ENCODE results near the gene SF3B5.

- no peak for TF ChIP-seq POLR2AphosphoS5 (IDR thresholded peaks at IDR 0.05)
- TF ChIP-seq, protein P1, sequence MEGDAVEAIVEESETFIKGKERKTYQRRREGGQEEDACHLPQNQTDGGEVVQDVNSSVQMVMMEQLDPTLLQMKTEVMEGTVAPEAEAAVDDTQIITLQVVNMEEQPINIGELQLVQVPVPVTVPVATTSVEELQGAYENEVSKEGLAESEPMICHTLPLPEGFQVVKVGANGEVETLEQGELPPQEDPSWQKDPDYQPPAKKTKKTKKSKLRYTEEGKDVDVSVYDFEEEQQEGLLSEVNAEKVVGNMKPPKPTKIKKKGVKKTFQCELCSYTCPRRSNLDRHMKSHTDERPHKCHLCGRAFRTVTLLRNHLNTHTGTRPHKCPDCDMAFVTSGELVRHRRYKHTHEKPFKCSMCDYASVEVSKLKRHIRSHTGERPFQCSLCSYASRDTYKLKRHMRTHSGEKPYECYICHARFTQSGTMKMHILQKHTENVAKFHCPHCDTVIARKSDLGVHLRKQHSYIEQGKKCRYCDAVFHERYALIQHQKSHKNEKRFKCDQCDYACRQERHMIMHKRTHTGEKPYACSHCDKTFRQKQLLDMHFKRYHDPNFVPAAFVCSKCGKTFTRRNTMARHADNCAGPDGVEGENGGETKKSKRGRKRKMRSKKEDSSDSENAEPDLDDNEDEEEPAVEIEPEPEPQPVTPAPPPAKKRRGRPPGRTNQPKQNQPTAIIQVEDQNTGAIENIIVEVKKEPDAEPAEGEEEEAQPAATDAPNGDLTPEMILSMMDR (IDR thresholded peaks at IDR 0.05), result no peak
Measured at GRCh38 chr6:144123421-144123820, 28.0 kb upstream of the SF3B5 start.

All from prostate gland (tissue), 2 donors.